K562 (cell line): ENCODE data around the gene PAQR4. TPM values are rescaled to one million over a fixed set of nuclear protein-coding genes. Genes with fewer than 3 reads are reported as not detected.

Experiments
- BRF1 ChIP-seq: IDR thresholded peaks from 3 replicates; pipeline ENCODE4 v1.6.1; 2011; ENCODE audit warnings: borderline replicate concordance, mild to moderate bottlenecking; ENCODE audit not compliant: insufficient read length; ENCODE audit errors: extremely low read depth
- CEBPG ChIP-seq, 3 experiments: fragments of 200-800 bp in 1 of 3; sonication (Bioruptor generic) in 1 of 3; sonication (generic) in 1 of 3; formaldehyde crosslinking in 1 of 3; IDR thresholded peaks in 2 of 3; conservative IDR thresholded peaks in 1 of 3; 2 replicates each; pipeline versions ENCODE4 v1.6.1 to v1.8.0; 2016 to 2022; ENCODE audit warnings: missing compliant biosample characterization in 2 of 3, missing genetic modification characterization in 2 of 3, mild to moderate bottlenecking in 1 of 3, missing genetic modification reagents in 1 of 3
- DPF2 ChIP-seq: fragments of 450-650 bp; IDR thresholded peaks from 2 replicates; pipeline ENCODE4 v1.6.1; 2016
- ELF1 ChIP-seq: fragments of 200-800 bp; sonication (Bioruptor generic); IDR thresholded peaks from 2 replicates; pipeline ENCODE4 v1.6.1; 2016; ENCODE audit warnings: missing genetic modification characterization, missing compliant biosample characterization
- FOXM1 ChIP-seq, 2 experiments: fragments of 450-650 bp in 1 of 2; sonication (generic) in 1 of 2; formaldehyde crosslinking in 1 of 2; IDR thresholded peaks; 2 replicates each; pipeline versions ENCODE4 v1.6.1 to v1.9.0; 2017 to 2022; ENCODE audit warnings: low read depth in 2 of 2, mild to moderate bottlenecking in 2 of 2, missing genetic modification reagents in 1 of 2, moderate library complexity in 1 of 2
- FOXP1 ChIP-seq: sonication (generic); formaldehyde crosslinking; IDR thresholded peaks from 2 replicates; pipeline ENCODE4 v1.8.0; 2022; ENCODE audit warnings: mild to moderate bottlenecking, missing genetic modification reagents
- GABPB1 ChIP-seq: sonication (generic); formaldehyde crosslinking; IDR thresholded peaks from 2 replicates; pipeline ENCODE4 v1.8.0; 2022; ENCODE audit warnings: mild to moderate bottlenecking, missing genetic modification reagents
- GATA2 ChIP-seq: sonication (generic); formaldehyde crosslinking; IDR thresholded peaks from 2 replicates; pipeline ENCODE4 v1.4.0; 2020; ENCODE audit warnings: mild to moderate bottlenecking, missing genetic modification reagents
- ID3 ChIP-seq, 2 experiments: fragments of 250-450 bp in 1 of 2; fragments of 450-650 bp in 1 of 2; sonication (Bioruptor Pico) in 1 of 2; IDR thresholded peaks; 2 replicates each; pipeline versions ENCODE4 v1.6.1 to v1.8.0; 2016 to 2021; ENCODE audit warnings: mild to moderate bottlenecking in 2 of 2, moderate library complexity in 2 of 2, missing compliant biosample characterization in 1 of 2, missing genetic modification characterization in 1 of 2
- KDM5B ChIP-seq: fragments of 200-600 bp; sonication (generic); IDR thresholded peaks from 2 replicates; pipeline ENCODE4 v1.6.1; 2012; ENCODE audit warnings: low read depth, mild to moderate bottlenecking, moderate library complexity, low read length, control low read depth, inconsistent platforms; ENCODE audit not compliant: insufficient replicate concordance
- MAX ChIP-seq: sonication (generic); formaldehyde crosslinking; IDR thresholded peaks from 2 replicates; pipeline ENCODE4 v1.9.0; 2022; ENCODE audit warnings: mild to moderate bottlenecking, missing genetic modification reagents
- SMARCA4 ChIP-seq: fragments of 450-650 bp; IDR thresholded peaks from 2 replicates; pipeline ENCODE4 v1.6.1; 2016
- SMARCE1 ChIP-seq: fragments of 450-650 bp; IDR thresholded peaks from 2 replicates; pipeline ENCODE4 v1.7.1; 2016; ENCODE audit warnings: mild to moderate bottlenecking
- SOX6 ChIP-seq: fragments of 450-650 bp; IDR thresholded peaks from 2 replicates; pipeline ENCODE4 v1.6.1; 2014; ENCODE audit warnings: mild to moderate bottlenecking
- SRSF3 ChIP-seq: fragments of 200-400 bp; formaldehyde crosslinking; IDR thresholded peaks from 2 replicates; pipeline ENCODE4 v1.6.1; 2016; ENCODE audit warnings: mild to moderate bottlenecking, low read length, moderate library complexity; ENCODE audit not compliant: insufficient read depth
- TAF9B ChIP-seq: fragments of 450-650 bp; IDR thresholded peaks from 2 replicates; pipeline ENCODE4 v1.6.1; 2018; ENCODE audit warnings: mild to moderate bottlenecking; ENCODE audit not compliant: partially characterized antibody
- THRA ChIP-seq: fragments of 450-650 bp; IDR thresholded peaks from 2 replicates; pipeline ENCODE4 v1.6.1; 2017; ENCODE audit warnings: mild to moderate bottlenecking, moderate library complexity
- TRIM28 ChIP-seq: fragments of 450-650 bp; IDR thresholded peaks from 2 replicates; pipeline ENCODE4 v1.6.1; 2017
- YY1 ChIP-seq, 3 experiments: IDR thresholded peaks; 2 replicates each; pipeline ENCODE4 v1.6.1; 2011; ENCODE audit warnings: low read length in 2 of 3, mild to moderate bottlenecking in 2 of 3, moderate library complexity in 2 of 3, borderline replicate concordance in 1 of 3, control low read depth in 1 of 3, low read depth in 1 of 3; ENCODE audit not compliant: insufficient read depth in 3 of 3, insufficient replicate concordance in 2 of 3, control insufficient read depth in 1 of 3, insufficient read length in 1 of 3; ENCODE audit errors: extremely low read depth in 1 of 3
- ZBTB5 ChIP-seq: fragments of 450-650 bp; IDR thresholded peaks from 2 replicates; pipeline ENCODE4 v1.6.1; 2017; ENCODE audit warnings: antibody characterized with exemption
- ZNF444 ChIP-seq: fragments of 250-450 bp; sonication (Bioruptor Pico); IDR thresholded peaks from 2 replicates; pipeline ENCODE4 v1.4.0; 2020; ENCODE audit warnings: mild to moderate bottlenecking, moderate library complexity
- ZSCAN32 ChIP-seq: fragments of 450-650 bp; formaldehyde crosslinking; IDR thresholded peaks from 2 replicates; pipeline ENCODE4 v1.4.0; 2020; ENCODE audit warnings: mild to moderate bottlenecking, moderate library complexity
- polyA plus RNA-seq, 8 experiments: library from polyadenylated mRNA; depleted of rRNA in 4 of 8; stranded (reverse) in 5 of 8; unstranded in 3 of 8; fragments of >200 nt; fragmentation: Nextera tagmentation in 2 of 8; fragmentation: Illumina TruSeq in 1 of 8; extraction: Ambion mirVana in 2 of 8; extraction: Trizol in 1 of 8; gene quantifications; 2 replicates each; pipeline versions ENCODE4 v1.2.1 to v1.2.3, GENCODE V29; 2011 to 2014; ENCODE audit warnings: inconsistent platforms in 1 of 8, missing spikeins in 1 of 8
- total RNA-seq, 7 experiments: library from RNA; depleted of rRNA in 6 of 7; stranded (reverse); fragments of >200 nt in 6 of 7; fragmentation: Illumina TruSeq in 2 of 7; extraction: Trizol in 2 of 7; gene quantifications; 2 replicates each; pipeline versions ENCODE4 v1.2.1 to v1.2.3, GENCODE V29; 2011 to 2021; ENCODE audit warnings: low replicate concordance in 1 of 7

The PAQR4 gene
- total and polyA plus RNA-seq, 9 of the 15 experiments (the other 6 are each of a cell fraction or from before 2014, with no cell fraction given), result 0.62 to 40.4 (median 19.5) TPM

- peak; percentile 59; the same call in 1 of the 2 replicates for TF ChIP-seq ZBTB5
- peak; percentile 72 for TF ChIP-seq GABPB1 (CRISPR knock-in tag)
- TF ChIP-seq KDM5B, result peak; percentile 82
- TF ChIP-seq SMARCA4, result peak; percentile 71; the same call in 1 of the 2 replicates
- TF ChIP-seq FOXM1 (IDR thresholded peaks at IDR 0.05; ENCODE audit: low read depth), result peak; percentile 11; the same call in 1 of the 2 replicates
- TF ChIP-seq FOXM1 (CRISPR knock-in tag; IDR thresholded peaks at IDR 0.05; ENCODE audit: low read depth), result no peak
- TF ChIP-seq TAF9B, result peak; percentile 59
- TF ChIP-seq BRF1, result no peak
- TF ChIP-seq ZNF444 (CRISPR knock-in tag), result peak; percentile 55; the same call in 1 of the 2 replicates
- peak; percentile 65 for TF ChIP-seq SOX6
- TF ChIP-seq ZSCAN32 (CRISPR knock-in tag), result no peak
- peak; percentile 16; the same call in 1 of the 2 replicates for TF ChIP-seq CEBPG (CRISPR knock-in tag; IDR thresholded peaks at IDR 0.05)
- TF ChIP-seq CEBPG (tag; conservative IDR thresholded peaks at IDR 0.05 in 1 of 2, IDR thresholded peaks at IDR 0.05 in 1 of 2), result no peak
- TF ChIP-seq DPF2, result peak; percentile 61
- TF ChIP-seq ID3 (CRISPR knock-in tag; IDR thresholded peaks at IDR 0.05), result no peak
- TF ChIP-seq ID3 (tag; IDR thresholded peaks at IDR 0.05), result peak; percentile 12; the same call in 1 of the 2 replicates
- peak; percentile 71 for TF ChIP-seq ELF1 (tag)
- TF ChIP-seq TRIM28, result peak; percentile 94
- peak; percentile 19; the same call in 1 of the 2 replicates for TF ChIP-seq GATA2
- TF ChIP-seq SMARCE1, result 0 out of 2 replicates have a peak, but pooled peaks have one; percentile 33
- peak; percentile 52; the same call in 1 of the 2 replicates for TF ChIP-seq FOXP1 (CRISPR knock-in tag)
- peak in 1 of 3 experiments; percentile 61 for TF ChIP-seq YY1 (IDR thresholded peaks at IDR 0.05; ENCODE audit: borderline replicate concordance in 1 of 3, control insufficient read depth in 1 of 3, extremely low read depth in 1 of 3, insufficient read depth in 3 of 3, insufficient read length in 1 of 3, insufficient replicate concordance in 2 of 3, low read depth in 1 of 3, low read length in 2 of 3)
- peak; percentile 23; the same call in 1 of the 2 replicates for TF ChIP-seq MAX (CRISPR knock-in tag)
- no peak for TF ChIP-seq SRSF3
- no peak for TF ChIP-seq THRA
Observed at GRCh38 chr16:2981177-2981898, 12.2 kb downstream of the PAQR4 start (continued).
